Suprapubic skin (tissue), 4 donors: ENCODE measurements around the gene NEU1. TPM values are rescaled to one million over a fixed set of nuclear protein-coding genes. Genes with fewer than 3 reads are reported as not detected.

ENCODE experiments used
- DNase-seq, 2 donors: peaks; one replicate each; pipeline ENCODE4 v3.0.0-alpha.2; 2019; ENCODE audit warnings: low spot score in 2 of 2
- H3K27ac ChIP-seq: fragments of 200-600 bp; sonication (generic); one replicate; pipeline ENCODE4 v1.5.1; 2019
- H3K27me3 ChIP-seq: fragments of 200-600 bp; sonication (generic); one replicate; pipeline ENCODE4 v1.5.1; 2019
- H3K36me3 ChIP-seq: fragments of 200-600 bp; sonication (generic); one replicate; pipeline ENCODE4 v1.5.1; 2019
- H3K4me1 ChIP-seq: fragments of 200-600 bp; sonication (generic); one replicate; pipeline ENCODE4 v1.5.1; 2019
- H3K4me3 ChIP-seq: fragments of 200-600 bp; sonication (generic); one replicate; pipeline ENCODE4 v1.5.1; 2019; ENCODE audit warnings: mild to moderate bottlenecking
- H3K9me3 ChIP-seq: fragments of 200-600 bp; sonication (generic); one replicate; pipeline ENCODE4 v1.5.1; 2019
- EP300 ChIP-seq: sonication (generic); formaldehyde crosslinking; IDR thresholded peaks from one replicate; pipeline ENCODE4 v1.6.1; 2017; ENCODE audit warnings: antibody characterized with exemption
- POLR2A ChIP-seq, 2 donors: fragments of 450-650 bp; IDR thresholded peaks; one replicate each; pipeline ENCODE4 v1.6.1; 2017; ENCODE audit warnings: antibody characterized with exemption in 2 of 2, mild to moderate bottlenecking in 2 of 2, moderate library complexity in 2 of 2
- POLR2AphosphoS5 ChIP-seq, 3 donors: sonication (generic); formaldehyde crosslinking; IDR thresholded peaks; one replicate each; pipeline ENCODE4 v1.6.1; 2017; ENCODE audit warnings: antibody characterized with exemption in 3 of 3
- WGBS: methylation state at CpG from one replicate; pipeline ENCODE4 v1.1.5; 2018; 5-methylcytosine and 5-hydroxymethylcytosine counted together
- total RNA-seq, 4 donors: library from RNA; depleted of rRNA; stranded (reverse); fragments of >200 nt; gene quantifications; one replicate each; pipeline ENCODE4 v1.1.0, GENCODE V29; 2016
- TF ChIP-seq, protein P1 (sequence below), 2 donors: fragments of 200-600 bp in 1 of 2; fragments of 450-650 bp in 1 of 2; sonication (generic) in 1 of 2; IDR thresholded peaks; one replicate each; pipeline ENCODE4 v1.5.1; 2016 to 2019; ENCODE audit warnings: antibody characterized with exemption in 2 of 2, mild to moderate bottlenecking in 1 of 2, moderate library complexity in 1 of 2

The NEU1 gene
- total RNA-seq, 4 donors from 2014 or later = 22.2 to 42.7 (median 39.8) TPM

DNA sequence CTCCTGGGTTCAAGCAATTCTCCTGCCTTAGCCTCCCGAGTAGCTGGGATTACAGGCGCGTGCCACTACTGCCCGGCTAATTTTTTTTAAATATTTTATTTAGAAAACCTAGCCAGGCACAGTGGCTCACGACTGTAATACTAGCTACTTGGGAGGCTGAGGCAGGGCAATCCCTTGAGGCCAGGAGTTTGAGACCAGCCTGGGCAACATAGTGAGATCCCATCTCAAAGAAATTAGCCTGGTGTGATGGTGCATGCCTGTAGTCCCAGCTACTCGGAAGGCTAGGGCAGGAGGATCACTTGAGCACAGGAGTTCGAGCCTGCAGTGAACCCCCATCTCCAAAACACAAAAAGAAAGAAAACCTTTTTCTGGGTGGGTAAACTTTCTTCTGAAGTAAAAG, 13.7 kb upstream of the NEU1 start:
- WGBS = 90% methylated on average over 7 of the region's 7 CpGs

DNA sequence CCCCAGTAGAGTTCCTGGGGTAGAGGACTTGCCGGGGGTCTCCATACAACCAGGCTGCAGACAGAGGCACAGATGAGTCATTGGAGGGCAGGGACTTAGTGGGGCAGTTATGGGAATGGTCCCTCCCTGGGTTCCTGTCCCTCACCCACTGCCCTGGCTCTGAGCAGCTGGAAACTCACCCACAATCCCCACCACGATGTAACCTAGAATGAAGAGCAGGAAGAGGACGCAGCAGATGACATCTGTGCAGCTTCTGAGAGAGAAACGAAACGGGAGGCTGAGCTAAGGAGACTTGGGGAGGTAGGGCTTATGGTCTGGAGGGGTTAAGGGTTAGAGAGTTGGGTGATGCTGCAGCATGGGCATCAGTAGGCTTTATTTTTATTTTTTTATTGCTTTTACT, 13.3 kb upstream of the NEU1 start:
- Histone ChIP-seq H3K4me1 (no peaks in the 10 kb centered on the region), H3K27ac (no peak overlapping the region), H3K36me3 (peaks cover 13% of the 10 kb centered on the region), H3K27me3 (no peaks in the 10 kb centered on the region), H3K4me3 (no peak overlapping the region), H3K9me3 (no peaks in the 10 kb centered on the region)
- DNase-seq = no peak
- 58% methylated on average over 5 of the region's 5 CpGs for WGBS
- TF ChIP-seq, protein P1, sequence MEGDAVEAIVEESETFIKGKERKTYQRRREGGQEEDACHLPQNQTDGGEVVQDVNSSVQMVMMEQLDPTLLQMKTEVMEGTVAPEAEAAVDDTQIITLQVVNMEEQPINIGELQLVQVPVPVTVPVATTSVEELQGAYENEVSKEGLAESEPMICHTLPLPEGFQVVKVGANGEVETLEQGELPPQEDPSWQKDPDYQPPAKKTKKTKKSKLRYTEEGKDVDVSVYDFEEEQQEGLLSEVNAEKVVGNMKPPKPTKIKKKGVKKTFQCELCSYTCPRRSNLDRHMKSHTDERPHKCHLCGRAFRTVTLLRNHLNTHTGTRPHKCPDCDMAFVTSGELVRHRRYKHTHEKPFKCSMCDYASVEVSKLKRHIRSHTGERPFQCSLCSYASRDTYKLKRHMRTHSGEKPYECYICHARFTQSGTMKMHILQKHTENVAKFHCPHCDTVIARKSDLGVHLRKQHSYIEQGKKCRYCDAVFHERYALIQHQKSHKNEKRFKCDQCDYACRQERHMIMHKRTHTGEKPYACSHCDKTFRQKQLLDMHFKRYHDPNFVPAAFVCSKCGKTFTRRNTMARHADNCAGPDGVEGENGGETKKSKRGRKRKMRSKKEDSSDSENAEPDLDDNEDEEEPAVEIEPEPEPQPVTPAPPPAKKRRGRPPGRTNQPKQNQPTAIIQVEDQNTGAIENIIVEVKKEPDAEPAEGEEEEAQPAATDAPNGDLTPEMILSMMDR (IDR thresholded peaks at IDR 0.05) = no peak
- TF ChIP-seq POLR2A (IDR thresholded peaks at IDR 0.05) = no peak
- no peak for TF ChIP-seq POLR2AphosphoS5 (IDR thresholded peaks at IDR 0.05)
- no peak for TF ChIP-seq EP300

More for the DNA sequence above, 13.7 kb upstream of the NEU1 start:
- Histone ChIP-seq H3K27me3 (no peaks in the 10 kb centered on the region), H3K9me3 (no peaks in the 10 kb centered on the region), H3K4me3 (no peak overlapping the region), H3K36me3 (peaks cover 18% of the 10 kb centered on the region), H3K27ac (no peak overlapping the region), H3K4me1 (no peaks in the 10 kb centered on the region)
- DNase-seq = no peak
- TF ChIP-seq POLR2AphosphoS5 (IDR thresholded peaks at IDR 0.05) = no peak
- TF ChIP-seq, protein P1 (IDR thresholded peaks at IDR 0.05) = no peak
- TF ChIP-seq POLR2A (IDR thresholded peaks at IDR 0.05) = no peak
- TF ChIP-seq EP300 = no peak

DNA sequence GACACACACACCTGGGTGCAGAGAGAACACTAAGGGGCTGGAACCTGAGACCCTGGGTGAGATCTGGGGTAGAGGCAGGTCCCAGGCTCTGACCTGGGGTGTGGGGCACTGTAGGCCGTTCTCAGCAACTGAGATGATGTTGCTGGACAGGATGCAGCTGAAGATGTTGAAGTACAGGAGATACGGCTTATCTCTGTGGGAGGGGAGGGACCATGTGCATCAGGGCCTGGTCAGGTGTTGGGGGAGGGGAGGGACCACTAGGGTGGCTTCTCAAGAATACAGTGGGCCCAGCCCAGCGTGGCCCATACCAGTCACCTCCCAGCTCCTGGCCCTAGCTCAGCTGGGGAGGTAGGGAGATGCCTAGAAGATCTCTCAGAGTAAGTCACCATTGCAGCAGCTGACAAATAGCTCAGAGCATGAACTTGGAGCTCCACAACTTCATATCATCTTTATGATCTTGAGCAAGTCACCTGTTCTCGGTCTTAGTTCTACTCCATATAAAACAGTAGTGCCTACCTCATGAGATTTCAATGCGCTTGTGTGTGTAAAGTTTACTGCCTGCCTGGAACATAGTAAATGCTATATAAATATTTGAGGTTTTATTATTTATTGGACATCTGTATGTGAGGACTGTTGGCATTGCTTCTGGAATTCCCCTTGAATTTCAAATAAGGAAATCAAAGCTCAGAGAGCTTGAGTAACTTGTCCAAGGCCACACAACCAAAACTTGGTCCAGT, 12.4 kb upstream of the NEU1 start:
- Histone ChIP-seq H3K27ac (no peak overlapping the region), H3K27me3 (no peaks in the 10 kb centered on the region), H3K4me3 (no peak overlapping the region), H3K36me3 (peaks cover 4% of the 10 kb centered on the region), H3K9me3 (no peaks in the 10 kb centered on the region), H3K4me1 (no peaks in the 10 kb centered on the region)
- WGBS = 71% methylated on average over 3 of the region's 5 CpGs
- no peak for TF ChIP-seq EP300
- no peak for TF ChIP-seq POLR2A (IDR thresholded peaks at IDR 0.05)
- TF ChIP-seq, protein P1 (IDR thresholded peaks at IDR 0.05) = no peak
- TF ChIP-seq POLR2AphosphoS5 (IDR thresholded peaks at IDR 0.05) = no peak
- DNase-seq = no peak

DNA sequence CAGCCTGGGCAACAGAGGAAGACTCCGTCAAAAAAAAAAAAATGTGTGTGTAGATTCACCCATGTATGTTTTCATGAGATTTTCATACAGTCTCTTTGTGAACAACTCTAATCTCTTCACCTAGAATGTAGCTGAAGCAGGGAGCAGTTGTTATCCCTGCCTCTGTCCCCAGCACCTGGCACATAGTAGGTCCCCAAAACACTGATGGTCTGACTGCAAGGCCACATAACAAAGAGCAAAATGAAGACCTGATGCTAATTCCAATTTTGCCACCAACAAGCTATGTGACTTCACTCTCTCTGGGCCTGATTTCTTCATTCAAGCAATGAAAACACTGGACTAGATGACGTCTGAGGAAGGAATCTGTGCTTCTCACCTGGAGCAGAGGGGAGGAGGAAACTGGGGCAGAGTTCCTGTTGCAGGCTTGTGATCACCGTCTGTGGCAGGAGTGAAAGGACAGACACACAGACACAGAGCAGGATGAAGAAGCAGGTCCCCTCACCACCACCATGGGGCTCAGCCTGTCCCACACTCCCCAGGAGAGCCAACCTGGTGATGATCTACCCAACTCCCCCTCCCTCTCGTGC, 11.6 kb upstream of the NEU1 start:
- H3K27me3 ChIP-seq = no peaks in the 10 kb centered on the region
- WGBS = 51% methylated on average over 4 of the region's 4 CpGs
- H3K36me3 ChIP-seq = no peaks in the 10 kb centered on the region
- no peak overlapping the region for H3K4me3 ChIP-seq
- no peak for DNase-seq
- H3K9me3 ChIP-seq = no peaks in the 10 kb centered on the region
- TF ChIP-seq POLR2AphosphoS5 (IDR thresholded peaks at IDR 0.05) (no peak), EP300 (no peak), POLR2A (IDR thresholded peaks at IDR 0.05) (no peak)
- TF ChIP-seq, protein P1 (IDR thresholded peaks at IDR 0.05) = no peak
- H3K4me1 ChIP-seq = no peaks in the 10 kb centered on the region
- no peak overlapping the region for H3K27ac ChIP-seq

DNA sequence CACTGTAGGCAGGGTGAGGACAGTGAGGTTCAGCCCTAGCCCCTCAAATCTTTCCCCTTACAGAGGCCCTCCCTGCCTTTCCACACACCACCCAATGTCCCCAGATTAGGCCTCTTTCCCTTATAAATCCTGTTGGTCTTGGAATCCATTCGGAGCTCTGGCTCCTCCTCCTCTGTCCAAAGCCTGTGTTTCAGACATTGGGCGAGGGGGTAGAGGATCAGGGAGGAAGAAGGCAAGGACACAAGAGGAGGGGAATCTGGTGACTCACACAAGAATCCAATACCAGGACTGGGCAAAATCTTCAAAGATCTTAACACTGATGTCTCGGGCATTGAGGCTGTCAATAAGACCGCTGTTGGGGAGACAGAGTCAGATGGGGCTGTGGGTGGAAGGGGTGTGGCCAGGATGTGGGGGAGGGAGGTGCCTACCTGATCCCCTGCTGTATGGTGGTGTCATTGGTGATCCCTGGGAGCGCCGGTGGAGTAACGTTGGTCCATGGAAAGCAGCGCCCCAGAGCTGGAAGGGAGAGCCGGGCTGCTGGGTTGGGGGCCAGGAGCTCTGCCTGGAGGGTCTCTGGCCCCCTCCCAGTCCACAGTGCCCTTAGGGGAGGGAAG, 8.5 kb upstream of the NEU1 start:
- Histone ChIP-seq H3K4me3 (no peak overlapping the region), H3K36me3 (no peaks in the 10 kb centered on the region), H3K27ac (no peak overlapping the region), H3K27me3 (no peaks in the 10 kb centered on the region), H3K9me3 (no peaks in the 10 kb centered on the region), H3K4me1 (no peaks in the 10 kb centered on the region)
- TF ChIP-seq POLR2AphosphoS5 (IDR thresholded peaks at IDR 0.05) (no peak), EP300 (no peak), POLR2A (IDR thresholded peaks at IDR 0.05) (no peak)
- TF ChIP-seq, protein P1 (IDR thresholded peaks at IDR 0.05) = no peak
- WGBS = 66% methylated on average over 9 of the region's 9 CpGs
- no peak for DNase-seq
